ENCODE data around the gene UPK1A. TPM values are rescaled to one million over a fixed set of nuclear protein-coding genes. Genes with fewer than 3 reads are reported as not detected.

Gene UPK1A
- total RNA-seq, 2 donors from 2014 or later = 0.37 to 0.46 TPM

- peak; percentile 99 for DNase-seq
- Mint-ChIP-seq H3K27ac (peak overlapping the region; percentile 96), H3K36me3 (ENCODE audit: low read depth) (peaks cover 15% of the 10 kb centered on the region), H3K9me3 (no peaks in the 10 kb centered on the region), H3K4me3 (peak overlapping the region; percentile 74), H3K4me1 (peaks cover 18% of the 10 kb centered on the region), H3K27me3 (ENCODE audit: insufficient read depth) (no peaks in the 10 kb centered on the region)
- Histone ChIP-seq H3K36me3 (ENCODE audit: control insufficient read depth, insufficient read depth, low read length) (peaks cover 8% of the 10 kb centered on the region), H3K9ac (ENCODE audit: extremely low read depth, low read length, poor library complexity, severe bottlenecking) (peak overlapping the region; percentile 35), H3K4me1 (ENCODE audit: control insufficient read depth, insufficient read depth, low read length) (peaks cover 13% of the 10 kb centered on the region), H3K9me3 (ENCODE audit: control insufficient read depth, low read length) (no peaks in the 10 kb centered on the region), H3K27ac (ENCODE audit: low read depth, low read length) (peak overlapping the region; percentile 80), H3K4me3 (ENCODE audit: low read length) (peak overlapping the region; percentile 85), H3K27me3 (ENCODE audit: control insufficient read depth, insufficient read depth, low read length, poor library complexity, severe bottlenecking) (no peaks in the 10 kb centered on the region)
- 0% methylated on average over 57 to 77 of the region's 77 CpGs for WGBS, 2 experiments (ENCODE audit: insufficient coverage in 1 of 2, insufficient read length in 1 of 2)
- peak; percentile 93 for TF ChIP-seq CTCF (conservative IDR thresholded peaks at IDR 0.05)
These were observed 50.7 kb downstream of the UPK1A start for GRCh38 chr19:35716801-35717664.

DNA sequence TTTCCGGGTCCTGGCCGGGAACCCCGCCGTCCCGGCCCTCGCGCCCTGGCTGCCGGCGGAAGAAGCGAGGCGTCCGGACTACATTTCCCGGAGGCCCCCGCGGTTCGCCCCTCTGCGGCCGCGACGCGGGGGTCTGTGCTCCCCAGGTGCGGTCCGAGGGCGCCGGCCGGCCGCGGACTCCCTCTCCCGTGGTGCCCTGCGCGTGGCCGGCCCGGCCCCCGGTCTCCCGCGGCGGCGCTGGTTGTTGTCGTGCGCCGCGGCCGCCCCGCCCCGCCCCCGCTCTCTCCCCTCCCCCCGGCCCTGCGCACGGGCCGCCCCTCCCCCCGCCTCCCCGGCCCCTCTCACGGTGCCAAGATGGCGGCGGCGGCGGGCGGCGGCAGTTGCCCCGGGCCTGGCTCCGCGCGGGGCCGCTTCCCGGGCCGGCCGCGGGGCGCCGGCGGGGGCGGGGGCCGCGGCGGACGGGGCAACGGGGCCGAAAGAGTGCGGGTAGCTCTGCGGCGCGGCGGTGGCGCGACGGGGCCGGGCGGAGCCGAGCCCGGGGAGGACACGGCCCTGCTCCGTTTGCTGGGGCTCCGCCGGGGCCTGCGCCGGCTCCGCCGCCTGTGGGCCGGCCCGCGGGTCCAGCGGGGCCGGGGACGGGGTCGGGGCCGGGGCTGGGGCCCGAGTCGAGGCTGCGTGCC, 51.5 kb downstream of the UPK1A start, which contains the start of gene KMT2B:
Gene KMT2B (plus strand): TSS at position 339 of the 680 bp plus-strand sequence. CDS start 16 bp downstream, at position 355.
- H3K27me3 Mint-ChIP-seq (ENCODE audit: insufficient read depth) = no peaks in the 10 kb centered on the region
- H3K4me3 Mint-ChIP-seq = peak within 1 kb of the TSS; percentile 86
- H3K9me3 Mint-ChIP-seq = no peaks in the 10 kb centered on the region
- peak within 1 kb of the TSS; percentile 96 for H3K27ac Mint-ChIP-seq
- Histone ChIP-seq H3K9ac (ENCODE audit: extremely low read depth, low read length, poor library complexity, severe bottlenecking) (peak within 1 kb of the TSS; percentile 68), H3K4me3 (ENCODE audit: low read length) (peak within 1 kb of the TSS; percentile 90), H3K36me3 (ENCODE audit: control insufficient read depth, insufficient read depth, low read length) (peaks cover 8% of the 10 kb centered on the region), H3K27ac (ENCODE audit: low read depth, low read length) (peak within 1 kb of the TSS; percentile 80), H3K4me1 (ENCODE audit: control insufficient read depth, insufficient read depth, low read length) (peaks cover 13% of the 10 kb centered on the region), H3K27me3 (ENCODE audit: control insufficient read depth, insufficient read depth, low read length, poor library complexity, severe bottlenecking) (no peaks in the 10 kb centered on the region), H3K9me3 (ENCODE audit: control insufficient read depth, low read length) (no peaks in the 10 kb centered on the region)
- H3K36me3 Mint-ChIP-seq (ENCODE audit: low read depth) = peaks cover 22% of the 10 kb centered on the region
- 0 to 1% methylated on average over 35 to 87 of the region's 109 CpGs for WGBS, 2 experiments (ENCODE audit: insufficient coverage in 1 of 2, insufficient read length in 1 of 2)
- no peak for DNase-seq
- TF ChIP-seq CTCF (conservative IDR thresholded peaks at IDR 0.05) = no peak
- H3K4me1 Mint-ChIP-seq = peaks cover 18% of the 10 kb centered on the region

DNA sequence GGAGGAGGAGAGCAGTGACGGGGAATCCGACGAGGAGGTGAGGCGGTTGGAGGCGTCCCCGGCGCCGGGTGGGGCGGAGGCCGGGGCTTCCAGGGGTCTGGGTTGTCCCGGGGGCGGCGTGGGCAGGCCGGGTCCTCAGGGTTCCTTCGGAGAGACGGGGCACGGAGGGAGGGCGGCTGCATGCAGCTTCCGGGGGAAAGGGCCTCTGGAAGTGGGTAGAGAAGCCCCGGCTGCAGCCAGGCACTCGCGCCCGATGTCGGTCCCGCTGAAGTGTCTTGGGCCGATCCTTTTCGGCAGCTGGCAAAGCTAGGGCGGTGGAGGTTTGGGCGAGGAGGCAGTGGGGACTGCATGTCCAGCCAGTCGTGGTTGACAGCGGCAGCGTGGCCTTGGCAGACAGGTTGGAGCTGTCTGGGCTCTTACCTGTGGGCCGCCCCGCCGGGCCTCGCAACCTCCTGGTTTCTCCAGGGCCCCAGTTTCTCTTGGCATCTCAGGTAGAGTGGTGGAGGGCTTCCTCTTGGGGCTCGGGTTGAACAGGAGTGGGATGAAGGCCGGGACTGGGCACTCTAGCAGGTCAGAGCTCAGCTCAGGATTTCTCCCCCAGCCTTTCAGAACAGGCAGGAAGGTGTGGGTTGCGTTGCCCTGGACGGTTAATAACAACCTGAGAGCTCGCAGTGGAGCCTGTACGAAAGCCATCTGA, 52.2 kb downstream of the UPK1A start:
- Histone ChIP-seq H3K9ac (ENCODE audit: extremely low read depth, low read length, poor library complexity, severe bottlenecking) (peak overlapping the region; percentile 68), H3K36me3 (ENCODE audit: control insufficient read depth, insufficient read depth, low read length) (peaks cover 15% of the 10 kb centered on the region), H3K9me3 (ENCODE audit: control insufficient read depth, low read length) (no peaks in the 10 kb centered on the region), H3K4me1 (ENCODE audit: control insufficient read depth, insufficient read depth, low read length) (peaks cover 13% of the 10 kb centered on the region), H3K4me3 (ENCODE audit: low read length) (peak overlapping the region; percentile 90), H3K27me3 (ENCODE audit: control insufficient read depth, insufficient read depth, low read length, poor library complexity, severe bottlenecking) (no peaks in the 10 kb centered on the region), H3K27ac (ENCODE audit: low read depth, low read length) (no peak overlapping the region)
- no peaks in the 10 kb centered on the region for H3K27me3 Mint-ChIP-seq (ENCODE audit: insufficient read depth)
- 4 to 9% methylated on average over 21 to 42 of the region's 42 CpGs for WGBS, 2 experiments (ENCODE audit: insufficient coverage in 1 of 2, insufficient read length in 1 of 2)
- H3K27ac Mint-ChIP-seq = peak overlapping the region; percentile 48
- peak overlapping the region; percentile 86 for H3K4me3 Mint-ChIP-seq
- TF ChIP-seq CTCF (conservative IDR thresholded peaks at IDR 0.05) = no peak
- peaks cover 27% of the 10 kb centered on the region for H3K36me3 Mint-ChIP-seq (ENCODE audit: low read depth)
- H3K9me3 Mint-ChIP-seq = no peaks in the 10 kb centered on the region
- H3K4me1 Mint-ChIP-seq = peaks cover 18% of the 10 kb centered on the region
- DNase-seq = peak; percentile 66

All from endodermal cell (in vitro differentiated cells).